PC-9 (cell line): Measurements from ENCODE around the gene ATP1A4. TPM values are rescaled to one million over a fixed set of nuclear protein-coding genes. Genes with fewer than 3 reads are reported as not detected.
"Not testable (repeated sequence)": the region's sequence is repeated elsewhere in the genome, so short reads cannot be mapped to it uniquely, and the experiment has no call there.

ENCODE experiments used
- BruUV-seq: library from RNA; stranded (reverse); fragments of 400-500 nt; replicated peaks from 2 replicates; lab custom pipeline; 2021; lab: Mats Ljungman, UMichigan
- CTCF ChIA-PET: fragments of 300-600 bp; sonication (Branson Sonifier 250); formaldehyde crosslinking; loops from one replicate; lab custom pipeline; 2022; ENCODE audit warnings: antibody characterized with exemption; lab: Charles Lee
- POLR2A ChIA-PET: fragments of 300-600 bp; sonication (Branson Sonifier 250); formaldehyde crosslinking; loops from one replicate; lab custom pipeline; 2022; ENCODE audit warnings: antibody characterized with exemption; ENCODE audit not compliant: unreplicated experiment; lab: Charles Lee
- DNase-seq, 2 experiments: peaks; one replicate each; pipeline versions ENCODE4 v3.0.0 to v3.0.0-alpha.2; 2015 to 2022; ENCODE audit warnings: mixed read lengths in 1 of 2
- H2AFZ ChIP-seq: fragments of 200-600 bp; sonication (generic); 2 replicates; pipeline ENCODE4 v1.8.1; 2017; ENCODE audit warnings: antibody characterized with exemption
- H3F3A ChIP-seq: fragments of 200-600 bp; sonication (generic); 2 replicates; pipeline ENCODE4 v1.8.1; 2017; ENCODE audit warnings: antibody characterized with exemption, mild to moderate bottlenecking, low read depth; ENCODE audit not compliant: insufficient read depth
- H3K27ac ChIP-seq: fragments of 200-600 bp; sonication (generic); 2 replicates; pipeline ENCODE4 v1.6.1; 2016; ENCODE audit warnings: mixed run types
- H3K27me3 ChIP-seq: fragments of 200-600 bp; sonication (generic); 2 replicates; pipeline ENCODE4 v1.6.1; 2016; ENCODE audit warnings: low read depth, mixed run types; ENCODE audit not compliant: insufficient read depth
- H3K36me3 ChIP-seq: fragments of 200-600 bp; sonication (generic); 2 replicates; pipeline ENCODE4 v1.6.1; 2016; ENCODE audit warnings: low read depth, mixed run types
- H3K4me1 ChIP-seq: fragments of 200-600 bp; sonication (generic); replicated peaks from 2 replicates; pipeline ENCODE4 v1.6.1; 2016; ENCODE audit warnings: mixed run types; ENCODE audit not compliant: insufficient read depth
- H3K4me2 ChIP-seq: fragments of 200-600 bp; sonication (generic); 2 replicates; pipeline ENCODE4 v1.6.1; 2017; ENCODE audit warnings: mixed run types
- H3K4me3 ChIP-seq: fragments of 200-600 bp; sonication (generic); 2 replicates; pipeline ENCODE4 v1.6.1; 2016; ENCODE audit warnings: mixed run types
- H3K79me2 ChIP-seq: fragments of 200-600 bp; sonication (generic); 2 replicates; pipeline ENCODE4 v1.6.1; 2017; ENCODE audit warnings: low read depth, mixed run types
- H3K9me2 ChIP-seq: fragments of 200-600 bp; sonication (generic); 2 replicates; pipeline ENCODE4 v1.8.1; 2017; ENCODE audit warnings: mild to moderate bottlenecking; ENCODE audit not compliant: insufficient read depth
- H3K9me3 ChIP-seq: fragments of 200-600 bp; sonication (generic); 2 replicates; pipeline ENCODE4 v1.8.1; 2016; ENCODE audit warnings: low read depth; ENCODE audit not compliant: insufficient read depth
- H4K20me1 ChIP-seq: fragments of 200-600 bp; sonication (generic); 2 replicates; pipeline ENCODE4 v1.8.1; 2017; ENCODE audit not compliant: insufficient read depth
- EZH2 ChIP-seq: fragments of 200-600 bp; sonication (generic); IDR thresholded peaks from 2 replicates; pipeline ENCODE4 v1.8.0; 2017; ENCODE audit warnings: antibody characterized with exemption, low read depth
- intact Hi-C: fragments of 100-400 bp; cut with micrococcal nuclease; formaldehyde crosslinking; loops from one replicate; pipeline ENCODE4 v1.10.0; 2022; ENCODE audit not compliant: unreplicated experiment
- total RNA-seq: library from RNA; stranded (reverse); gene quantifications from 2 replicates; pipeline ENCODE4 v1.2.3, GENCODE V29; 2021
- TF ChIP-seq, protein P1 (sequence below): fragments of 200-600 bp; sonication (generic); conservative IDR thresholded peaks from 2 replicates; pipeline ENCODE4 v1.6.1; 2017; ENCODE audit warnings: mixed run types, antibody characterized with exemption, mild to moderate bottlenecking, moderate library complexity

The ATP1A4 gene
- total RNA-seq, 1 experiment from 2014 or later = not detected

- Histone ChIP-seq H3K4me1 (peaks cover 48% of the 10 kb centered on the region), H3K4me2 (peak overlapping the region; percentile 67), H4K20me1 (no peaks in the 10 kb centered on the region), H3K4me3 (peak overlapping the region; percentile 8; the same call in 1 of the 2 replicates), H3K79me2 (no peaks in the 10 kb centered on the region), H3K27ac (peak overlapping the region; percentile 89), H3K27me3 (no peaks in the 10 kb centered on the region), H3K36me3 (no peaks in the 10 kb centered on the region), H3F3A (peaks cover 19% of the 10 kb centered on the region; the same call in 1 of the 2 replicates), H3K9me3 (no peaks in the 10 kb centered on the region), H3K9me2 (no peaks in the 10 kb centered on the region), H2AFZ (peak overlapping the region; percentile 18; the same call in 1 of the 2 replicates)
- BruUV-seq = no TSS peak
- DNase-seq = peak; percentile 79 to 100
- ChIA-PET CTCF (interaction anchor here (1.5 to 2.2 kb wide), 2 partner anchors 16 to 68 kb away, joined by 4 to 9 read pairs; no protein-coding TSS in a partner anchor), POLR2A (interaction anchor here (0.5 kb wide), 1 partner anchor 104 kb away, joined by 3 read pairs; no protein-coding TSS in a partner anchor)
- intact Hi-C loops = loop anchor here (1.0 kb wide), 1 partner anchor 24 kb away; no protein-coding TSS in a partner anchor
- TF ChIP-seq, protein P1, sequence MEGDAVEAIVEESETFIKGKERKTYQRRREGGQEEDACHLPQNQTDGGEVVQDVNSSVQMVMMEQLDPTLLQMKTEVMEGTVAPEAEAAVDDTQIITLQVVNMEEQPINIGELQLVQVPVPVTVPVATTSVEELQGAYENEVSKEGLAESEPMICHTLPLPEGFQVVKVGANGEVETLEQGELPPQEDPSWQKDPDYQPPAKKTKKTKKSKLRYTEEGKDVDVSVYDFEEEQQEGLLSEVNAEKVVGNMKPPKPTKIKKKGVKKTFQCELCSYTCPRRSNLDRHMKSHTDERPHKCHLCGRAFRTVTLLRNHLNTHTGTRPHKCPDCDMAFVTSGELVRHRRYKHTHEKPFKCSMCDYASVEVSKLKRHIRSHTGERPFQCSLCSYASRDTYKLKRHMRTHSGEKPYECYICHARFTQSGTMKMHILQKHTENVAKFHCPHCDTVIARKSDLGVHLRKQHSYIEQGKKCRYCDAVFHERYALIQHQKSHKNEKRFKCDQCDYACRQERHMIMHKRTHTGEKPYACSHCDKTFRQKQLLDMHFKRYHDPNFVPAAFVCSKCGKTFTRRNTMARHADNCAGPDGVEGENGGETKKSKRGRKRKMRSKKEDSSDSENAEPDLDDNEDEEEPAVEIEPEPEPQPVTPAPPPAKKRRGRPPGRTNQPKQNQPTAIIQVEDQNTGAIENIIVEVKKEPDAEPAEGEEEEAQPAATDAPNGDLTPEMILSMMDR = peak; percentile 52; the same call in 1 of the 2 replicates
- no peak for TF ChIP-seq EZH2
Observed at GRCh38 chr1:160124705-160125478, 26.5 kb upstream of the ATP1A4 start.

GRCh38 chr1:160125746-160126145 lies 25.7 kb upstream of the ATP1A4 start:
- peak in 1 of 2 experiments; percentile 6 for DNase-seq
- BruUV-seq = no TSS peak
- Histone ChIP-seq H4K20me1 (no peaks in the 10 kb centered on the region), H3K27ac (peak overlapping the region; percentile 89), H3K36me3 (no peaks in the 10 kb centered on the region), H3F3A (peaks cover 19% of the 10 kb centered on the region; the same call in 1 of the 2 replicates), H2AFZ (no peak overlapping the region; the same call in 1 of the 2 replicates), H3K4me3 (no peak overlapping the region), H3K4me1 (peaks cover 56% of the 10 kb centered on the region), H3K79me2 (no peaks in the 10 kb centered on the region), H3K4me2 (peak overlapping the region; percentile 67), H3K9me2 (no peaks in the 10 kb centered on the region), H3K9me3 (no peaks in the 10 kb centered on the region), H3K27me3 (no peaks in the 10 kb centered on the region)
- intact Hi-C loops = no loop called here
- no peak for TF ChIP-seq EZH2
- TF ChIP-seq, protein P1 = no peak
- ChIA-PET CTCF (interaction anchor here (2.2 kb wide), 1 partner anchor 17 kb away, joined by 9 read pairs; no protein-coding TSS in a partner anchor), POLR2A (interaction anchor here (0.5 kb wide), 1 partner anchor 103 kb away, joined by 3 read pairs; no protein-coding TSS in a partner anchor)

GRCh38 chr1:160126342-160126741 lies 25.1 kb upstream of the ATP1A4 start:
- H2AFZ ChIP-seq, H3K27me3 ChIP-seq, H3K36me3 ChIP-seq, H3K79me2 ChIP-seq, BruUV-seq, H3K9me2 ChIP-seq, H3K4me3 ChIP-seq, POLR2A ChIA-PET, H3K4me2 ChIP-seq, H3K9me3 ChIP-seq, H4K20me1 ChIP-seq, intact Hi-C loops, DNase-seq: not testable (repeated sequence)
- CTCF ChIA-PET = interaction anchor here (2.2 kb wide), 1 partner anchor 17 kb away, joined by 9 read pairs; no protein-coding TSS in a partner anchor
- peaks cover 62% of the 10 kb centered on the region for H3K4me1 ChIP-seq
- H3K27ac ChIP-seq = peak overlapping the region; percentile 89; the same call in 1 of the 2 replicates
- peaks cover 19% of the 10 kb centered on the region; the same call in 1 of the 2 replicates for H3F3A ChIP-seq
